GM19238 (cell line): ENCODE results near the gene CFAP100.

ENCODE experiments used
- DNase-seq: peaks from one replicate; pipeline ENCODE4 v3.0.0; 2011; ENCODE audit warnings: low spot score; ENCODE audit not compliant: insufficient read length

The CFAP100 gene

DNA sequence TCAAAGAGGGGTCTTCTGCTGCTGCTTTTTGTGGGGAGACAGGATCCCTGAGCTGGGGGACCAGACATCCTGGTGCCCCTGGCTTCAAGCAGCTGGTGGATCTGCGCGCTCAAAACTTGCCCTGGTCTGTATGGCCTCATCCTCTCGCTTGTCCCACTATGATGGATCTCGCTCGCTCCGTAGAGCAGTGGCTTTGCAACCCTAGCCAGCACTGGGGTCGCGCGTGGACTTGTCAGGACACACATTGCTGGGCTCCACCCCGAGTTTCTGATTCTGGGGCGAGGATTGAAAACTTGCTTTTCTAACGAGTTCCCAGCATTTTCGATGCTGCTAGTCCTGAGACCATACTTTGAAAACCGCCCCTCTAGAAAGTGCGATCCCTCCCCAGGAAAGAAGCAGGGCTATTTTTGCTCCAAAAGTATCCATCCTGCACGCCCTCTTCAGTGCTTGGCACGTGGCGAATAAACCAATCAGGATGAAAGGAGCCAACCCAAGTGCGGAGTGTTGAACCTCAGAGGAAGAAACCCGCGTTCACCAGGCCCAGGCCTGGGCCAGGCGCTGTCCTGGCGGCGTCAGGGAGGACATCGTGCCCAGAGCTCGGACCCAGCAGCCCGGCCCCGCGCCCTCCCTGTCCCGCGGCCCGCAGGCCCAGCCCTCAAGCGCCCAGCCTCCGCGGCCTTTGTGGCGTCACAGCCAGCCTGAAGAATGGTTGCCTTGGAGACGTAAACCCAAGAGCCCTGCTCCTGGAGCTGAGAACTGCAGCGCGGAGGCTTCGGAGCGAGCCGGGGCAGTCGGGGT lies at the start of gene CFAP100:
TSS of gene CFAP100 (plus strand) at position 731 of the 798 bp plus-strand sequence. CDS start 1,092 bp downstream, outside the sequence.
- DNase-seq: no peak

DNA sequence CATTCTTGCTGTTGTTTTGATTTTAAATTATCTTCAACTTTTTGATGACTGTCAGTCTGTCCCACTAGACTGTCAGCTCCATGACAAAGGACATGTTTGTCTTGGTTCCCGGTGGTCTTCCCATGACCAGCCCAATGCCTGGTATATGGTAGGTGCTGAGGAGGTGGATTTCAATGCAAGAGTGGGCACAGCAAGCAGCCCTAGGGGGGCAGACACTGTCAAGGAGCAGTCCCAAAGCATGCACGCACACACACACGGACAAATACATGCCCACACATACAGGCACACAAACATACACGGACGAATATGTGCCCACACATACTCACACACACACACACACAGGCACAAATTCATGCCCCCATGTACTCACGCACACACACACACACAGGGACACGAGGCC lies 49.5 kb upstream of the CFAP100 start:
- no peak for DNase-seq

DNA sequence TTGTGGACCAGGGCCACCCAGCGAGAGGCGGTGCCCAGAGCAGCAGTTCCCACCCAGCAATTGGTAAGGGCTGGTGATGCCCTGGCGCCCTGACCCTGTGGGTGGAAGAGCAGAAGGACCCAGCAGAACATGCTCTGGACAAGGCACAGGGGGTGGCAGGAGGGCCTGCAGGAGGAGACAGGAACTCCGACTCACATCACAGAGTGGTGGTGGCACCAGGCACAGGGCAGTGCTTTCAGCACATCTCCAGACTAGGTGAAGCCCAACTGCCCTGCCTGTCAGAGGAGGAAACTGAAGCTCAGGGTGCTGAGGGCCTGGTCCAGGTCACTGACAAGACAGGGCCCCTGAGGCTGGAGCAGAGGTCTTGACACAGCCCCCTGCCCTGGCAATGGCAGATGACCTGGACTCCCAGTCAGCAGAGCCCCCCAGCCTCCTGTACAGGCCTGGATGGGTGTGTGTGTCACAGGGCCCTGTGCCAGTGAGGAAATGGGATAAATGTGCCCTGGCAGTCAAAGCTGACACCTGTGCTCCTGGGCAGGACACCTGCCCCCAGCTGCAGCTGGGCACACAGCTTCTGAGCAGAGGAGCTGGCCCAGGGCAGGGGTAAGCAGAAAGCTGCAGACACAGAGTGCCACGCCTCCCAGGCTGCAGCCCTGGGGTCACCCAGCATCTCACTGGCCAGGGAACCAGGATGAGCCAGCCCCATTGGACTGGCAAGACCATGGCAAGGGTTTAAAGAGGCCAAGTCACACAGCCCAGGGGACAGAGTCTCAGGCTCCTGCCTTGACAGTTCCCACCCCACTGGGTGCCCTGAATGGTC lies 48.9 kb upstream of the CFAP100 start:
- no peak for DNase-seq

DNA sequence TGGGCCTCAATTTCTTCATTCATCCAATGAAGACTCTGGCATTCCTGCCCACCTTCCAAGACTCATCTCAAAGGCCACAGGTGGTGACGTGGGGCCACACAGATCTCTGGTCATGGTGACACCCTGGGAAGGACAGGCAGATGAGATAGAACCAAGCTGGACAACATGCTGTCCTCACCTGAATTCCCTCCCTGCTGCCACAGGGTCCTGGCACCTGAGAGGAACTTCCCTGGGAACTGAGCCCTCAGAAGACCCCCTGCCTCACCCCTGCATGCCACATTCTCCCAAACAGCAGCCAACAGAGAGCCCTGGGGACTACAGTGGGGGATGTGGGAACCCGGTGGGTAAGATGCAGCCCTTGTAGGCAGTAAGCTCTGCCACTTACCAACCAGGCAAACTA lies 48.2 kb upstream of the CFAP100 start:
- DNase-seq: no peak

DNA sequence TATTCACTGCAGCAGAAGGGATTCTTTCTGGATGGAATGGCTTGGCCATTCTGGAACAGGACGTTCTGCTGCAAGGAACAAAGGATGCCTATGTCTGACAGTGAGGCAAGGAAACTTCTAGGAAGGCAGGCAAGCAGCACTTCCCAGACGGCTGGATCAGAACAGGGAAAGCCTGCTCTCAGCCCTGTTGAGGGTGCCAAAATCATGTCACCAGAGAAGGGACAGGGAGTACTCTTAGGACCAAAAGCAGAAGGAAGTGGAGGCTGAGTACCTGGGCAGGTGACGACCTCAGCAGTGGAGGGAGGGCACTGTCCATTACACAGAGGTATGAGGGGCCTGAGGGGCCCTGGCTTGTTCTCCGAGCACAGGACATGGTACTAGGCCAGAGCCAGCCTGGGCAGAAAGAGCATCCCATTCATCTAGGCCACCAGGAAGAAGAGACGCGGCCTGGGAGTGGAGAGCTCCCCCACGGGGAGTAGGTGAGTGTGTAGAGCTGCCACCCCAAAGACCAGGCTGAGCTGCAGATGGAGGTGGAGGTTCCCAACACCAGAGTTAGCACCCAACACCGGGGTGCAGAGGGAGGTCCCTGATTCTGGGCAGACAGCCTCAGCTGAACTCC lies 47.1 kb upstream of the CFAP100 start:
- no peak for DNase-seq

DNA sequence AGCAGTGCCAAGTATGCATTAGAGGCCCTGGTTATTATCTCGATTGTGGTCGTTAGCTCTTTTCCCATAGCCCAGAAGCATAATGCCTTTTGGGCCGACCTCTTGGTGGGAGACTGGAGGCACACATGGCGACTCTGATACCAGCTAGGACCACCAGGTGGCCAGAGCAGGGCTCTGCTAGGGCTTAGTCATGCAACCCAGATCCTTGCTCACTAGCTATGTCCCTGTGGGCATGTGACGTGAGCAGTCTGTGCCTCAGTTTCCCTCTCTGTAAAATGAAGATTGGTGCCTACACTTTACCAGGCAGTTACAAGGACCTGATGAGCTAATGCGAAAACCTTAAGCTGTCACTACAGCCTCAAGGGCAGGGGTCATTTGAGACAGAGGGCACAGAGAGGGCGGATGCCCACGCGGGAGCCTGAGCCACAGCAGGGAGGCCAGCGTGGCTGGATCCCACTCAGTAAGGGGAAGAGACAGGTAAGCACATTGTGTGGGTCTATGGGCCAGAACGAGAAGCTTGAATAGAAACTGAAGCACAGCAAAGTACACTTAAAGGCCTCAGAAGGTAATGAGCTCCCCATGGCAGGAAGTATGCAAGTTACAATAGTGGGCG lies 46.3 kb upstream of the CFAP100 start:
- DNase-seq: no peak

DNA sequence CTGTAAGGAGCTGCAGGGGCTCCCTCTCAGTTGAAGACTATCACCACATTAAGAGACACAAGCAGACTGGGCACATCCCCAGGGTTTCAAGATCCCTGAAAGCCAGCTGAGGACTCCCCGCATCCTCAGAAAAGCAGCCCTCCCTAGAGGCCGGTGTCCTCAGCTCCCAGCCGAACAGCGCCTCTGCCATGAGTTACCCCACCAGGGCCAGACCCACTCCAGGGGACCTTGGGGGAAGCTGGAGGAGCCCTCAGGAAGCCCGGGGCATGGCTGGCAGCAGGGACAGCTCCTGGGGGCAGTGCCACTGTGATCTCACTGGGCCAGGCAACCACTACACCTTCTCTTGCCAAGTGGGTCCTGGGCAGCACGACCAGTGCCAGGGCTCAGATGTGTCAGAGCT lies 45.6 kb upstream of the CFAP100 start:
- DNase-seq: no peak

DNA sequence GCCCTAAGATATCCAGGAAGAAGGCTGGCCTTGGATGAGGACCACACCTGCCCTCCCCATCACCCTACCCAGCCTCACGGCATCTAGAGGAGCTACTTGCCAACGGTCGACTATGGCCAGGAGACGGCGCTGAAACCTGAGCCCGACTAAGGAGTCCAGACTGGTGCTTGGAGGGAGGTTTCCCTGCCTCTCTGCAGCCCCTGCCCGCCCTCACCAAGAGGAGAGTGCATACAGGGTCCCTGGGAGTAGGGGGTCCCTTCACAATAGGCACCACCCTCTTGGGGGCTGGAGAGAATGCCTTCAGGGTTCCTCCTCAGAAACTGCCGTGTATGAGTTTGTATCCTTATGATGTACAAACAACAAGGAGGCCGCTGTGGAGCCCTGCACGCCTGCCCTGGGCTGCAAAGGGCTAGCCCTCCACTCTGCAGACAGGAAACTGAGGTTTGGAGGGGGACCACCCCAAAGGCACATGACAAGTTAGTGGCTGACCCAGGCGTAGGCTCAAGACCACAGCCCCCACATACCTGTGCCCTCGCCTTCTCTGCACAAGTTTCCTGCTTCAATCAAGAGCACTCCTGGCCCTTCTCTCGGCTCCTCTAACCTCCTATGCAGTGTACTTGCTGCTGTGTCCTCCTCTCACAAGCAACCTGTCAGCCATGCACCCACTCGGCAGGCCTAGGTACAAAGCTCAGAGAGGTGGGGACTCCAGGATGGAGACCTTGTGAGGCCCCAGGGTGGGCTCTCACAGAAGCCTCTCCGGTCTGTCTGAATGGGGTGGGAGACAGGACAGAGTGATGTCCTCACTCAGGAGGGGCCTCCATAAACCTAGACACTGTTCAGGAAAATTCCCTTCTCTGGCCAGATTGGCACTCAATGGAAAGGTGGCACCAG lies 44.9 kb upstream of the CFAP100 start:
- DNase-seq: no peak

DNA sequence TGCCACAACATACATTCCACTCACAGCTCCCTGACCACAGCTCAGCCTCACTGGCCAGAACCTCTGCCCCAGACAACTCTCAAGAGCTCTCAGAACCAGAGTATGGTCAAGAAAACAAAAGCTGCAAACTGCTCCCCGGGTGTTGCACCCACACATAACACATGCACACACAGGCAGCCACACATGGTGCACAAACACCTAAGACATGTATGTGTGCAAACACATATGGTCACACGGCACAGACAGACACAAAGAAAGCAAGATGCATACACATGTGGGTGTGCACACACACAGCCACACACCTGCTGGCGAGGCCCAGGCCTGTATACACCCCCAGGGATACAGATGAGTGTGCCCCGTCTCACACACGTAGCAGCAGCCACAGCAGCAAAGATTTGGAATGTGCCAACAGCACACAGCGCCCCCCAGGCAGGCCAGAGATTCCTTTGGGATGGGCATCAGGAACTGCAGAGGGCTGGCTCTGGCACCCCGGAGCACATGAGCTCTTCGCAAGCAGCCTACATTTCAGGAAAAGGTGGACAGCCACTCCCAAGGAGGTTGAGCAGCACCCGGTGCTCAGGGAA lies 44.1 kb upstream of the CFAP100 start:
- DNase-seq: no peak

DNA sequence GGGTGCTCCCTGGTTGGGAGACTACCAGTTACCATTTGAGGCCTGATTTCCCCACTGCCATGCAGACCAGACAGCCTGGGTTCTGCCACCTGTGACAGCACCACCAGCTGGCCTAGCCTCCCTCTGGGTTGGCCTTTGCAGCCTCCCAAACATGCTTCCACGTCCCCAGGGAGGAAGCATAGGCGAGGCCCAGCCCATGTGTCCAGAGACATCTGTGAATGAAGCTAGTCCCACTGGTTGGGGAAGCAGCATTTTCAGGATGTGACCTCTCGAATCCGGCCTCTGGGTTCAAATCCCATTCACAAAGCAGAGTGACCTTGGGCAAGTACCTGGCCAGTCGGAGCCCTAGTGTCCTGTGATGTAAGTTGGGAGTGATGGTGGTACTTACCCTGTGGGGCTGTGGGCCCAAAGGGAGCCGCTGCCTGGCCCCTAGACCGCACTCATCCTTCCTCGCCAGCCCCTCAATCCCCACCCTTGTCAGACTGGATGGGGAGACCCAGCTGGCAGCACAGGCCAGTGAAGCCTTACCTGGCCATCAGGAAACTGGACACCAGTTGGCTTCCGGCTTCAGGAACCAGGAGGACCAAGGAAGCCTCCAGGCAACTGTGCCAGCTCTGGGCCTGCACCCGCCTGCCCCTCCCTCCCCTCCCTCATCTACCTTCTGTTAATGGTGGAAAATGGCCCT lies 43.5 kb upstream of the CFAP100 start:
- DNase-seq: no peak

DNA sequence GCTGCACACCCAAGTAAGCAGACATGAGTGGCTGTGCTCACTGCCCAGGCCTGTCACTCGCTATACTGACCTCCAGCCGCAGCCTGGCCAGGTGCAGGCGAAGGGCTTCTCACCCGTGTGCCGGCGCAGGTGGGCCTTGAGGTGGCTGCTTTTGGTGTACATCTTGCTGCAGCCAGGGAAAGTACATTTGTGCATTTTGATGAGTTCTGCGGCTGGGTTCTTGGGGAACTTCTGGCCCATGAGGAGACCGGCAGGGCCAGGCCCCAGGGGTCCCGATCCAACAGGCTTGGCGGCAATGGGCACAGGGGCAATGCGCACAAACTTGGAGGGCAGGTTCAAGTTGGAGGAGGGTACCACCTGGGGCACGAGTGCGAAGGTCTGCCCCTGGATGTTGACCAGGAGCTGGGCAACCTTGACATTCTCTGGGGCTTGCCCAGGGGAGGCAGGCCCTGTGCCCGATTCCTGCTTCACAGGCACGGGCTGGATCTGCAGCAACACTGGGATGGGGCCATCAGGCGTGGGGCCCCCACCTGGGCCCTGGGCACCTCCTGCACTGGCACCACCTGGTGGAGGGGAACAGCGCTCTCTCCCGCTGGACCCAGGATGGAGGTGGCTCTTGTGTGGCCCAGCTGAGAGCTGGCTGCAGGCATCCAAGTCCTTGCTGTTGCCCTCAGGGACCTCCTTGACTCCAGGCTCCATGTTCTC lies 42.8 kb upstream of the CFAP100 start:
- no peak for DNase-seq

DNA sequence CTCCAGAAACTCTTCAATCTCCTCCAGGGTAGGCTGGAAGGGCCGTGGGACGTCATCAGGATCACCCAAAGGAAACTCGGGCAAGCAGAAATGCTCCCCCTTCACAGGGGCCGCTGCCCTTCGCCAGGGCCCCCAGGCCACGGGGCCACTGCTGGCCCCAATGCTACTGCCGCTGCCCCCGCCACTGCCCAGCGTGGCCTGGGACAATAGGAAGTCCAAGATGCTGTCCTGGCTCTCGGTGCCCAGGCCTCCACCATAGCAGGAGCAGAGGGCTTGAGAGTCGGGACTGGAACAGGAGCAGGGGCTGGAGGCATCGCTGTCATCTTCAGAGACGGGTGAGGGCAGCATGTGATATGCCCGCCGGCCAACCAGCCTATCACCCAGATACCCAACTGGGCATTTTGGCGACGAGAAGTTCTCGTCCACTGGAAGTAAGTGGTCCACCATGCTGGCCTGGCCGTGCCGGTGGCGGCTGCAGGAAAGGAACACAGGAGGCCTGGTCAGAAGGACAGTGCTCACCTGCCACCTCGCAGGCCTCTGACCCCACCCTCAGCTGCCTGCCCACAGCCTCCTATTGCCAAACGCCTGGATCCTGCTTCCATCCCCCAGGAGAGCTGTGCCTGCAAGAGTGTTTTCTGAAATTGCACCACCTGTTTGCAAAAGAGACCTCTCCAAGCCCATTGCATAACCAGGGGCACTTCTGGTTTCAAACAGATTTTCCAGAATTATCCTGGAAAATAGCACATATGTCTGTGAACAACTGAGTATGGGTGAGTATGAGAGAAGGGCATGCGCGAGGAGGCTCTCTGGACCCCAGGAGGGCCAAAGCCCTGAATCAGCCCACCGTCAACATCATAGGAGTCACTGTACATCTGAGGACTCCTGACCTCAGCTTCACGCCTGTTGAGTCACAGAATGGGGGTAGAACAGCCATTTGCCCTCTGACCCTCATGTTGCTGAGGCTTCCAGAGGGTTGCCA lies 41.9 kb upstream of the CFAP100 start:
- no peak for DNase-seq

DNA sequence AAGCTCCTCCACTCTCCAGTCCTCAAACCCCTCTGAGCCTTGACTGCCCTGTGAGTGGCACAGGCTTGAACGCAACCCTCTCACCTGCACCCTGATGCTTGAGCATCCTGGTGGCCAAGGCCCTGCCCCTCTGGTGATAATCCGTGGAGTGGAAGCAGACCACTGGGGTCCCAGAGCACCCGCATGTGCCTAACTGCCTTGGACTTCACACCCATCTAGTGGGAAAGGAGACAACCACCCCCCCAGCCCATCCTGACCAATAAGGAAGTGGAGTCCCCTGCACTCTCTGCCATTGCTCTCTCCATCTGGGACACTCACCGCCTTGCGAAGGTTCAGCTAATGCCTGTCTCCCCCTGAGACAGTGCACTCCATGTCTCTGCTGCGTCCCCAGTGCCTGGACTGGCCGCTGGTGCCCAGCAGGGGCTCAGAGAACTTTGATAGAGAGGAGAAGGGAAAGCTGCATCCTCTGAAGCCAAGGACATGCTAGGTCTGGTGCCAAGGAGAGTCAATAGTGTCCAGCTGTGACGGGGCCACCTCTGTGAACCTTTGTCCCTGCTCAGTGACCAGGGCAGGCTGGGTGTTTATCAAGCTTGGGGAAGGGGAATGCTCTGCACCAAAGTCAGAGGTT lies 40.9 kb upstream of the CFAP100 start:
- DNase-seq: no peak

DNA sequence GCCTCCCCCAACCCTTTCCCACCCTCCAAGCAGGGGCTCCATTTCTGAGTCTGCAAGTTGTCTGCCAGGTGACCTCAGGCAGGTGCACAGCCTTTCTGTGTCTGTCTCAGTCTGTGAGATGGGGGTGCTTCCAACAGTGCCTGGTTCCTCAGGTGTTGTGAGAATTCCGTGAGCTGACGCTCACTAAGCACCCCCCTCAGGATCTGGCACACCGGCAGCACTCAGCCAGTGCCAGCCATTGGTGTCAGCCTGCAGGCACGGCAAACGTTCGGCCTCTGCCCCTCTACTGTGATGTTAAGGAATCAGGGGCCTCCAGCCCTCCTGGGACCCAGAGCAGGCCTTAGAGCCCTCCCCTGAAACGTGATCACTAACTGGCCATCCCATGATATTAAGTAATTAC lies 39.9 kb upstream of the CFAP100 start:
- DNase-seq: no peak

DNA sequence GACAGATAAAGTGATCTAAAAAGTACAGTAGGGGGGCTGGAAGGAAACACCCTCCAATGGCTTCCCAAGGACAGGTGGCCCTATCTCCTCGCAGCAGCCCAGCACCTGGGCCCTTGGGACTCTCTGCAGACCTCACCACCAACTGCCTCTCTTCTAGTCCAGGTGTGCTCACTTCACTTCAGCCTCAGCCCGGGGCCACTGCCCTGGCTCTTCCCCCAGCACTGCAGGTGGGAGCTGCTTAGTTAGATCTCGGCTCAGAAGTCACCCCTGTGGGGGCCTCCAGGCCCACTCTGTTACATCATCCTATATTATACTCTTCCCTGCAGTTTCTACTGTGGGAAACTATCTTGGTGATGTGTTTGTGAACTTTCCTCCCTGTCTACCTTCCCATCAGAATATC lies 39.5 kb upstream of the CFAP100 start:
- DNase-seq: no peak

DNA sequence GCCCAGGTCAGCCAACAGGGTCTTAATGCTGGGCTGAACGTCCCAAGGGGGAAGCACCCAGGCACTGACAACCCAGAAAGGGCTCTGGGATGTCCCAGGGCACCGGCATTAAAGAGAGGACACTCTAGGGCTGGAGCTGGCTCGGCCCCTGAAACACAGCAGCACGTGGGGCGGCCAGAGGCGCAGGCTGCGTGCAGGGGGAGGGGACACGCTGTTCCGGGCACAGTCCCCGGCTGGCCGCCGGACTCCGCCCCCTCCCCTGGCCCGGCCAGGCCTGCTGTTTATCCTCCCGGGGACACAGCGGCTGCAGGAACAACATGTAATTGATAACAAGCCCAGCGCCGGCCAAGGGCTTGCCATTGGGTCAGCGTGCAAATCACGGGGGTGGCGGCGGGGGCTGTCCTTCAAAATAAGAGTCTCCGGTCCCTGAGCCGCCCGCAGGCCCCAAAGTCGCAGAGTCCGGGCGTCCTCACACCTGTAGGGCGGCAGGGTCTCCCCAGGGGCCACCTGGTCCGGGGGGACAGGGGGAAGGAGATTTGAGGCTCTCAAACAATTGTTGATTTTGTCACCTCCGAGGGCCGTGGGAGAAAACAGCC lies 38.8 kb upstream of the CFAP100 start:
- no peak for DNase-seq
